Endothelial cell of umbilical vein (primary cell): ENCODE measurements around the gene TRAM1L1. TPM values are rescaled to one million over a fixed set of nuclear protein-coding genes. Genes with fewer than 3 reads are reported as not detected.

Source experiments
- BruUV-seq: library from RNA; stranded (reverse); fragments of 400-500 nt; replicated peaks from 2 replicates; lab custom pipeline; 2021; lab: Mats Ljungman, UMichigan
- CTCF ChIA-PET: fragments of 300-600, 350-600 bp; sonication (Branson Sonifier 250); formaldehyde crosslinking; loops from one replicate; lab custom pipeline; 2021; ENCODE audit warnings: antibody characterized with exemption, inconsistent platforms; lab: Charles Lee
- POLR2A ChIA-PET: fragments of 300-600, 350-600 bp; sonication (Branson Sonifier 250); formaldehyde crosslinking; loops from one replicate; lab custom pipeline; 2021; ENCODE audit warnings: antibody characterized with exemption, inconsistent platforms; lab: Charles Lee
- DNase-seq: peaks from one replicate; pipeline ENCODE4 v3.0.0-alpha.2; 2011; ENCODE audit warnings: low read depth, low spot score
- FAIRE-seq: peaks from 2 replicates; lab custom pipeline; 2011; peaks lifted over from hg19 to GRCh38; lab: Jason Lieb, UNC
- H2AFZ ChIP-seq: 2 replicates; pipeline ENCODE4 v1.6.0; 2012; ENCODE audit warnings: low read depth, low read length, control low read depth, inconsistent platforms
- H3K27ac ChIP-seq: 2 replicates; pipeline ENCODE4 v1.5.1; 2011; ENCODE audit warnings: low read depth, mild to moderate bottlenecking, control low read depth, low read length, moderate library complexity; ENCODE audit not compliant: insufficient read depth
- H3K27me3 ChIP-seq, 2 experiments: 2 replicates each; pipeline versions ENCODE4 v1.6.0 to v1.6.1; 2011; ENCODE audit warnings: low read length in 2 of 2, mixed read lengths in 1 of 2; ENCODE audit not compliant: control insufficient read depth in 2 of 2, insufficient read depth in 2 of 2
- H3K36me3 ChIP-seq, 2 experiments: 2 replicates in 1 of 2; 3 replicates in 1 of 2; pipeline ENCODE4 v1.5.1; 2011; ENCODE audit warnings: low read length in 2 of 2, mild to moderate bottlenecking in 1 of 2, moderate library complexity in 1 of 2; ENCODE audit not compliant: control insufficient read depth in 2 of 2, insufficient read depth in 2 of 2; ENCODE audit errors: extremely low read depth in 1 of 2
- H3K4me1 ChIP-seq: 3 replicates; pipeline ENCODE4 v1.5.1; 2011; ENCODE audit warnings: mild to moderate bottlenecking, low read length; ENCODE audit not compliant: control insufficient read depth, insufficient read depth; ENCODE audit errors: extremely low read depth
- H3K4me2 ChIP-seq: 2 replicates; pipeline ENCODE4 v1.6.1; 2011; ENCODE audit warnings: low read length, control low read depth, mixed read lengths; ENCODE audit not compliant: insufficient read depth
- H3K4me3 ChIP-seq, 3 experiments: fragments of 200-600 bp in 1 of 3; sonication (generic), shearing (Covaris generic) in 1 of 3; replicated peaks in 1 of 3; 2 replicates each; pipeline ENCODE4 v1.5.1; 2011 to 2016; ENCODE audit warnings: control low read depth in 3 of 3, low read length in 3 of 3, mild to moderate bottlenecking in 2 of 3, inconsistent platforms in 1 of 3, low read depth in 1 of 3, moderate library complexity in 1 of 3; ENCODE audit not compliant: insufficient read depth in 1 of 3
- H3K79me2 ChIP-seq: 2 replicates; pipeline ENCODE4 v1.6.0; 2012; ENCODE audit warnings: low read length, inconsistent platforms; ENCODE audit not compliant: control insufficient read depth, insufficient read depth
- H3K9ac ChIP-seq: replicated peaks from 2 replicates; pipeline ENCODE3; 2011; ENCODE audit warnings: low read length, control low read depth; ENCODE audit not compliant: insufficient read depth; ENCODE audit errors: extremely low read depth
- H3K9me1 ChIP-seq: replicated peaks from 3 replicates; pipeline ENCODE4 v1.6.0; 2011; ENCODE audit warnings: mild to moderate bottlenecking, low read length; ENCODE audit not compliant: control insufficient read depth, insufficient read depth; ENCODE audit errors: extremely low read depth
- H3K9me3 ChIP-seq: replicated peaks from 2 replicates; pipeline ENCODE4 v1.5.1; 2012; ENCODE audit warnings: low read length, inconsistent platforms; ENCODE audit not compliant: control insufficient read depth, insufficient read depth
- H4K20me1 ChIP-seq: replicated peaks from 2 replicates; pipeline ENCODE3; 2011; ENCODE audit warnings: mild to moderate bottlenecking, low read length; ENCODE audit not compliant: control insufficient read depth, insufficient read depth; ENCODE audit errors: extremely low read depth
- CTCF ChIP-seq, 2 donors: IDR thresholded peaks; 1 replicate in 1 of 2; 2 replicates in 1 of 2; pipeline ENCODE4 v1.5.1; 2011; ENCODE audit warnings: low read length in 2 of 2, mild to moderate bottlenecking in 2 of 2, moderate library complexity in 2 of 2, control low read depth in 1 of 2, inconsistent platforms in 1 of 2, low read depth in 1 of 2; ENCODE audit not compliant: insufficient read depth in 1 of 2; ENCODE audit errors: extremely low read depth in 1 of 2
- EZH2 ChIP-seq: IDR thresholded peaks from 2 replicates; pipeline ENCODE4 v1.6.1; 2012; ENCODE audit warnings: borderline replicate concordance, low read depth, mild to moderate bottlenecking, moderate library complexity, low read length, inconsistent platforms; ENCODE audit not compliant: severe bottlenecking
- FOS ChIP-seq: IDR thresholded peaks from 2 replicates; pipeline ENCODE4 v1.6.1; 2011; ENCODE audit warnings: mild to moderate bottlenecking, low read length, moderate library complexity, borderline replicate concordance; ENCODE audit not compliant: insufficient read depth
- GATA2 ChIP-seq: IDR thresholded peaks from 2 replicates; pipeline ENCODE4 v1.7.0; 2011; ENCODE audit warnings: low read depth, mild to moderate bottlenecking, moderate library complexity, mixed read lengths, low read length; ENCODE audit not compliant: insufficient read length, insufficient read depth
- JUN ChIP-seq: IDR thresholded peaks from 2 replicates; pipeline ENCODE4 v1.6.1; 2011; ENCODE audit warnings: borderline replicate concordance, low read depth; ENCODE audit not compliant: insufficient read length, insufficient read depth
- MAX ChIP-seq: IDR thresholded peaks from 2 replicates; pipeline ENCODE4 v1.6.1; 2011; ENCODE audit not compliant: insufficient read depth, insufficient read length
- MYC ChIP-seq: IDR thresholded peaks from one replicate; pipeline ENCODE4 v1.6.1; 2011; ENCODE audit warnings: mild to moderate bottlenecking, low read depth, low read length
- POLR2A ChIP-seq: IDR thresholded peaks from 2 replicates; pipeline ENCODE4 v1.6.1; 2012; ENCODE audit warnings: low read depth, mild to moderate bottlenecking, control low read depth, low read length
- POLR2AphosphoS5 ChIP-seq: IDR thresholded peaks from 2 replicates; pipeline ENCODE4 v1.6.1; 2012; ENCODE audit warnings: low read depth, mild to moderate bottlenecking, control low read depth, low read length, moderate library complexity; ENCODE audit not compliant: insufficient read depth
- dilution Hi-C: fragments of 300-500 bp; cut with MboI; formaldehyde crosslinking; loops from one replicate; pipeline ENCODE4 v1.15.0; 2019; ENCODE audit warnings: low sequenced_read_pairs; ENCODE audit not compliant: extremely low pct_ligation_motif_present
- intact Hi-C: fragments of 100-400 bp; cut with micrococcal nuclease; formaldehyde crosslinking; loops from one replicate; pipeline ENCODE4 v1.10.0; 2022
- polyA plus RNA-seq, 4 experiments: library from polyadenylated mRNA; depleted of rRNA in 3 of 4; stranded (reverse) in 3 of 4; unstranded in 1 of 4; fragments of >200 nt; gene quantifications; 2 replicates each; pipeline versions ENCODE4 v1.2.1 to v1.2.3, GENCODE V29; 2011 to 2012; ENCODE audit warnings: missing spikeins in 1 of 4
- total RNA-seq: library from RNA; stranded (reverse); gene quantifications from 2 replicates; pipeline ENCODE4 v1.2.3, GENCODE V29; 2021

The TRAM1L1 gene
- total and polyA plus RNA-seq, 2 donors (not counting 3 experiments of a cell fraction or from before 2014, with no cell fraction given) = 0.88 to 1.1 TPM

- Histone ChIP-seq H3K9me1 (no peaks in the 10 kb centered on the region), H3K79me2 (no peaks in the 10 kb centered on the region), H3K27ac (no peak overlapping the region), H3K4me1 (no peaks in the 10 kb centered on the region), H3K36me3 (no peaks in the 10 kb centered on the region), H3K9ac (no peak overlapping the region), H3K27me3 (no peaks in the 10 kb centered on the region), H2AFZ (no peak overlapping the region), H4K20me1 (no peaks in the 10 kb centered on the region), H3K9me3 (no peaks in the 10 kb centered on the region), H3K4me3 (no peak overlapping the region), H3K4me2 (no peak overlapping the region)
- intact Hi-C loops (no loop called here), dilution Hi-C loops (no loop called here)
- no TSS peak for BruUV-seq
- POLR2A ChIA-PET = no interaction called here
- TF ChIP-seq GATA2 (no peak), POLR2AphosphoS5 (no peak), EZH2 (no peak), CTCF (IDR thresholded peaks at IDR 0.05; ENCODE audit: extremely low read depth in 1 of 2, insufficient read depth in 1 of 2, low read depth in 1 of 2, low read length in 2 of 2) (no peak), FOS (no peak), POLR2A (no peak), MYC (no peak), JUN (no peak), MAX (no peak)
- CTCF ChIA-PET = no interaction called here
- no peak for DNase-seq
- no peak for FAIRE-seq
These were observed 17.3 kb downstream of the TRAM1L1 start for GRCh38 chr4:117068120-117068519.
